ENCODE results near the gene STEAP1.
"Not testable (repeated sequence)": the region's sequence is repeated elsewhere in the genome, so short reads cannot be mapped to it uniquely, and the experiment has no call there.

DNA sequence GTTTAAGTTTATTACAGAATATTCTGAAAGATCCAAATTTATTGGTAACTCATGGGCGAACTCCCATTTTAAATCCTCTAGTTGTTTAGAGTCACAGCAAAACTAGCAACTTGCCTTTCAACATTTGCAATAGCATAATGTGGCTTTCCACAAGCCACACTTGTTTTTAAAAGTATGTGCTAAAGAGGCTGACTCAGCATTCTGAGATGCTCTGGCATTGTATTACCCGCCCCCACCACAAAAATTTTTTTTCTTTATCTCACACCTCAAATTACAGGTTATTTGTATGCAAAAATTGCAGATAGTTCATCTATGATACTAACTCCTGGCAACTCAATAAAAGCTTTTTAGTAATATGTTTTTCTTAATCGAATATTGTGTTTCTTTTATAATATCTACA is 2.4 kb upstream of the STEAP1 start:
- TF ChIP-seq, protein P1, sequence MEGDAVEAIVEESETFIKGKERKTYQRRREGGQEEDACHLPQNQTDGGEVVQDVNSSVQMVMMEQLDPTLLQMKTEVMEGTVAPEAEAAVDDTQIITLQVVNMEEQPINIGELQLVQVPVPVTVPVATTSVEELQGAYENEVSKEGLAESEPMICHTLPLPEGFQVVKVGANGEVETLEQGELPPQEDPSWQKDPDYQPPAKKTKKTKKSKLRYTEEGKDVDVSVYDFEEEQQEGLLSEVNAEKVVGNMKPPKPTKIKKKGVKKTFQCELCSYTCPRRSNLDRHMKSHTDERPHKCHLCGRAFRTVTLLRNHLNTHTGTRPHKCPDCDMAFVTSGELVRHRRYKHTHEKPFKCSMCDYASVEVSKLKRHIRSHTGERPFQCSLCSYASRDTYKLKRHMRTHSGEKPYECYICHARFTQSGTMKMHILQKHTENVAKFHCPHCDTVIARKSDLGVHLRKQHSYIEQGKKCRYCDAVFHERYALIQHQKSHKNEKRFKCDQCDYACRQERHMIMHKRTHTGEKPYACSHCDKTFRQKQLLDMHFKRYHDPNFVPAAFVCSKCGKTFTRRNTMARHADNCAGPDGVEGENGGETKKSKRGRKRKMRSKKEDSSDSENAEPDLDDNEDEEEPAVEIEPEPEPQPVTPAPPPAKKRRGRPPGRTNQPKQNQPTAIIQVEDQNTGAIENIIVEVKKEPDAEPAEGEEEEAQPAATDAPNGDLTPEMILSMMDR (IDR thresholded peaks at IDR 0.05; ENCODE audit: low read length), result not testable (repeated sequence)
- TF ChIP-seq EZH2 (IDR thresholded peaks at IDR 0.05; ENCODE audit: borderline replicate concordance, low read length), result not testable (repeated sequence)

Data from OCI-LY1 (cell line).